ENCODE results near the gene STOML2. TPM values are rescaled to one million over a fixed set of nuclear protein-coding genes. Genes with fewer than 3 reads are reported as not detected.

STOML2 gene
- total RNA-seq, 1 donor from 2014 or later = 71.4 TPM

- peak overlapping the region; percentile 83 for H3K4me3 Mint-ChIP-seq (ENCODE audit: unreplicated experiment)
- no peaks in the 10 kb centered on the region for H3K27me3 Mint-ChIP-seq (ENCODE audit: low read depth)
- H3K36me3 Mint-ChIP-seq (ENCODE audit: low read depth) = peaks cover 21% of the 10 kb centered on the region
- TF ChIP-seq CTCF (IDR thresholded peaks at IDR 0.05) = no peak
- peaks cover 46% of the 10 kb centered on the region for H3K4me1 Mint-ChIP-seq (ENCODE audit: low read depth)
- no peaks in the 10 kb centered on the region for H3K9me3 Mint-ChIP-seq (ENCODE audit: low read depth)
- H3K27ac Mint-ChIP-seq (ENCODE audit: unreplicated experiment) = peak overlapping the region; percentile 97
- DNase-seq (ENCODE audit: low spot score) = no peak
These were observed 31.8 kb downstream of the STOML2 start for GRCh38 chr9:35070823-35071813.

GRCh38 chr9:35069020-35069419 lies 33.9 kb downstream of the STOML2 start:
- no peaks in the 10 kb centered on the region for H3K27me3 Mint-ChIP-seq (ENCODE audit: low read depth)
- H3K4me3 Mint-ChIP-seq (ENCODE audit: unreplicated experiment) = peak overlapping the region; percentile 83
- DNase-seq (ENCODE audit: low spot score) = no peak
- TF ChIP-seq CTCF (IDR thresholded peaks at IDR 0.05) = no peak
- H3K36me3 Mint-ChIP-seq (ENCODE audit: low read depth) = peaks cover 24% of the 10 kb centered on the region
- H3K9me3 Mint-ChIP-seq (ENCODE audit: low read depth) = no peaks in the 10 kb centered on the region
- H3K27ac Mint-ChIP-seq (ENCODE audit: unreplicated experiment) = peak overlapping the region; percentile 68
- H3K4me1 Mint-ChIP-seq (ENCODE audit: low read depth) = peaks cover 46% of the 10 kb centered on the region

GRCh38 chr9:35067056-35067455 lies 35.9 kb downstream of the STOML2 start:
- DNase-seq (ENCODE audit: low spot score) = no peak
- no peaks in the 10 kb centered on the region for H3K27me3 Mint-ChIP-seq (ENCODE audit: low read depth)
- H3K36me3 Mint-ChIP-seq (ENCODE audit: low read depth) = peaks cover 42% of the 10 kb centered on the region
- no peak overlapping the region for H3K4me3 Mint-ChIP-seq (ENCODE audit: unreplicated experiment)
- H3K4me1 Mint-ChIP-seq (ENCODE audit: low read depth) = peaks cover 39% of the 10 kb centered on the region
- H3K9me3 Mint-ChIP-seq (ENCODE audit: low read depth) = no peaks in the 10 kb centered on the region
- H3K27ac Mint-ChIP-seq (ENCODE audit: unreplicated experiment) = no peak overlapping the region
- TF ChIP-seq CTCF (IDR thresholded peaks at IDR 0.05) = no peak

- no peaks in the 10 kb centered on the region for H3K4me1 Mint-ChIP-seq (ENCODE audit: low read depth)
- H3K36me3 Mint-ChIP-seq (ENCODE audit: low read depth) = peaks cover 86% of the 10 kb centered on the region
- DNase-seq (ENCODE audit: low spot score) = no peak
- no peaks in the 10 kb centered on the region for H3K9me3 Mint-ChIP-seq (ENCODE audit: low read depth)
- H3K27me3 Mint-ChIP-seq (ENCODE audit: low read depth) = no peaks in the 10 kb centered on the region
- no peak for TF ChIP-seq CTCF (IDR thresholded peaks at IDR 0.05)
- H3K27ac Mint-ChIP-seq (ENCODE audit: unreplicated experiment) = no peak overlapping the region
- H3K4me3 Mint-ChIP-seq (ENCODE audit: unreplicated experiment) = no peak overlapping the region
These were observed 42.3 kb downstream of the STOML2 start for GRCh38 chr9:35060548-35061207.

- no peaks in the 10 kb centered on the region for H3K4me1 Mint-ChIP-seq (ENCODE audit: low read depth)
- H3K4me3 Mint-ChIP-seq (ENCODE audit: unreplicated experiment) = no peak overlapping the region
- no peaks in the 10 kb centered on the region for H3K27me3 Mint-ChIP-seq (ENCODE audit: low read depth)
- no peak for DNase-seq (ENCODE audit: low spot score)
- H3K27ac Mint-ChIP-seq (ENCODE audit: unreplicated experiment) = no peak overlapping the region
- no peak for TF ChIP-seq CTCF (IDR thresholded peaks at IDR 0.05)
- no peaks in the 10 kb centered on the region for H3K9me3 Mint-ChIP-seq (ENCODE audit: low read depth)
- peaks cover 89% of the 10 kb centered on the region for H3K36me3 Mint-ChIP-seq (ENCODE audit: low read depth)
These were observed 43.5 kb downstream of the STOML2 start for GRCh38 chr9:35059438-35059837.
